HG02759 (cell line): ENCODE data around the gene VPS51.
"Not testable (repeated sequence)": the region's sequence is repeated elsewhere in the genome, so short reads cannot be mapped to it uniquely, and the experiment has no call there.

Experiments used
- ATAC-seq: cut with Tn5 transposase; IDR thresholded peaks from one replicate; pipeline ENCODE4 v1.9.1; 2021; ENCODE audit warnings: mild to moderate bottlenecking, moderate library complexity; ENCODE audit not compliant: unreplicated experiment

VPS51 gene

DNA sequence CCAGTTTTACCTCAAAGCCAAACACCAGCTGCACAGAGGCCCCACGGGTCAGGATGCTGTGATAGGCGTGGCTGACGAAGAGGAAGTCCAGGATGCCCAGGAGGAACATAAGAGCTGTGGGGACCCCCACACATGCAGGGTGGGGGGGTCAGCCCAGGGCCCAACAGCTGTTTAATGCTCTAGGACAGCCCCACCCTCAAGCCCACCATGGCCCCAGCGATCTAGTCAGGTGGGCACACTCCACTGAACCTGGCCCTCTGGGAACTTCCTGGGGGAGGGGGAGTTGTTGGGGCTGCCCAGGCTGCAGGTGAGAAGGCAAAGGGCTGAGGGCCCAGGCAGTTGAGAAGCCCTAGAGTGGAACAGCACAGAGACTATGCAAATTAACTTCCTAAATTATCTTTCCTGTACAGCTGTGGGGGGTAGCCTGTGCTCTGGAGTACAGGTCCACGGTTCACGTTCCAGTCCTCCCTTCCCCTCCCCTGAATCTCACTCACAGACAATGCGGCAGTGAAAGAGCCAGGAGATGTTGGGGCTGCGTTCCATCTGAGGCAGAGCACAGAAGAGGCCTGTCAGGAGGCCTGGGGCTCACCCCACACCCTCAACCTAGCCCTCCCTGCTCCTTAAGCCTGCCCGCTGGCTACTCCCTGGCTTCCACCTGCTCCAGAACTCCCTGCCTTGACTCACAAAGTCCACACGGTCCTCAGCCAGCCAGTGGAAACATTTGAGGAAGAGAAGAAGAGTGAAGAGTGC lies 36.4 kb downstream of the VPS51 start:
- peak; percentile 44 for ATAC-seq

GRCh38 chr11:65132988-65133700 lies 37.1 kb downstream of the VPS51 start:
- no peak for ATAC-seq

DNA sequence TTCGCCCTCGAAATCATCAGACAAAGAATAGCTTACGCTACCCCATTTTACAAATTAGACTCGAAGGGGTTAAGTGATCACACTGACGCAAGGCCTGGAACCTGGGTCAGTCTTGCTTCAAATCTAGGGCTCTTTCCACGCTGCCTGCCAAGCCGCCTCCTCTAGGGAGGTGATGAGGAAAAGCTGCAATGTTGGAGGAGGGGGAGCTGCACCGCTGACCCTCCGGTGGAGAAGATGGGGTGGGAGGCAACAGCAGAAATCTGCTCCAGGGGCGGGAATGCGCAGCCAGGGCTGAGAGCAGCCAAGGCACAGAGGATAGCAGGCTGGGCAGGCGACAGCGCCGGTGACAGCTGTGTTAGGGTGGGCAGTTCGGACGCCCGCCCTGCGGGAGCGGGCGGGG lies 37.7 kb downstream of the VPS51 start:
- no peak for ATAC-seq

DNA sequence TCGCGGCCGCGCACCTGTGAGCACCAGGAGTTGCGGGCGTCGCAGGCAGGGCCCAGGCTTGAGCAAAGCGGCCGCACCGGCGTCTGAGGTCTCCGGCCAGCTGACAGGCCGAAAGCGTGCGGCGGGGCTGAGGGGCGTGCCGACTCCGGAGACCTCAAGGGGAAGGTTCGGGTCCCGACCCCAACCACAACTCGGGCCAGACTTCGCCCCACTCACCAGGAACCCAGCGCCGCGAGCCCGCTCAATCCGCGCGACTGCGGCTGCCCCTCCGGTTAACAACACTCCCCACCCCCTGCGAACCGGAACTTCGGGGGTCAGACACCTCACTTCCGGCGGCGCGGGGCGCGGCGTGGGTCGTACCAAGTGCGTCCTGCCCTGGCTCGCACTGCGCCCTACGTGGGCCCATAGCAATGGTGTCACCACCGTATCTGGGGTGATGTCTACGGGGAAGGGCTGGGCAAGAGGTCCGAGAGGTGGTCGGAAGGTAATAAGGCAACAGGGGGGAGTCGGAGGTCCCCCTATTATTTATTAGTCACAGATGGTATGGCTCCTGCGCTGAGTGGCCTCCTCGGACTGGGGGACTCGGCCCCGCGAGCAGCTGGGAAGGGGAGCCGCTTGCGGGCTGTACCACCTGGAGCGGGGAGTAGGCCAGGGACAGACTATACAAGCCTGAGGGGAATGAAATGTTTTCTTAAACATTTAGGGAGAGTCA lies 38.4 kb downstream of the VPS51 start, which contains the start of gene SYVN1:
Gene SYVN1, minus strand, starts transcription at position 280 of the 712 bp plus-strand sequence. CDS start 918 bp downstream, outside the sequence.
- peak; percentile 64 for ATAC-seq

- peak; percentile 59 for ATAC-seq
Observed at GRCh38 chr11:65134952-65135632, 39.1 kb downstream of the VPS51 start.

DNA sequence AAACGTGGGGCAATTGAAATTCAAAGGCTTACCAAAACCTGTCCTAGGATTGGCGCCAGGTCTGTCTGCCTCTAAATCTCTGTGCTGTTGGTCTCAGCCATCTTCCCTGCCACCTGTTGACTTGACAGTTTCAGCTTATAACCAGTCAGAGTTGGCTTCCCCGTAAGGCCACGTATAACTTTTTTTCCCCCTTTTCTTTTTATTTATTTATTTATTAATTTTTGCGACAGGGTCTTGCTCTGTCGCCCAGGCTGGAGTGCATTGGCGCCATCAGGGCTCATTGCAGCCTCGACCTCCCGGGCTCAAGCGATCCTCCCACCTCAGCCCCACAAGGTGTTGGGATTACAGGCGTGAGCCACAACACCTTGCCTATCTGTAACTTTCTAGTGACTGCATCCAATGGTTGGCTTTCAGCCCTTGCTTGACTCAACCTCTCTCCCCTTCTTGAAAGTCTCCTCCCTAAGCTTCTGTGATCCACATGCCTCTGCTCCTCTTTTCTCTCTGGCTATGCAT lies 39.7 kb downstream of the VPS51 start:
- no peak for ATAC-seq

DNA sequence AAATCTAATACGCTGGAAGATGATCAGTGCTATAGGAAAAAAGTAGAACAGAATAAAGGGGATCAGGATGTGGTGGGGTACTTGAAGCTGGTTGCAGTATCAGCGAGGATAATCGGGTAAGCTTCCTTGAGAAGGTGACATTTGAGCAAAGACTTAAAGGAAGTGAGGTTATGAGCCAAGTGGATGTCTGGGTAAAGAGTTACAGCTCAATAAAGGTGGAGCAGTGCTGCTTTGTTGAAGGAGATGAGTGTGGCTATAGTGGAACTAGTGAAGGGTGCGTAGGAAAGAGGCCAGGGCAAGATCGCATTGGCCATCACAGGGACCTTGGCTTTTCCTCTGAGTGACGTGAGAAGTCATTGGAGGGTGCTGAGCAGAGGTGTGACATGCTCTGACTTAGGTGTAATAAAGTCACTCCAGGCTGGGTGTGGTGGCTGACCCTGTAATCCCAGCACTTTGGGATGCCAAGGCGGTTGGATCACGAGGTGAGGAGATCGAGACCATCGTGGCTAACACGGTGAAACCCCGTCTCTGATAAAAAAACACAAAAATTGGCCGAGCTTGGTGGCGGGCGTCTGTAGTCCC lies 40.6 kb downstream of the VPS51 start:
- ATAC-seq = no peak

DNA sequence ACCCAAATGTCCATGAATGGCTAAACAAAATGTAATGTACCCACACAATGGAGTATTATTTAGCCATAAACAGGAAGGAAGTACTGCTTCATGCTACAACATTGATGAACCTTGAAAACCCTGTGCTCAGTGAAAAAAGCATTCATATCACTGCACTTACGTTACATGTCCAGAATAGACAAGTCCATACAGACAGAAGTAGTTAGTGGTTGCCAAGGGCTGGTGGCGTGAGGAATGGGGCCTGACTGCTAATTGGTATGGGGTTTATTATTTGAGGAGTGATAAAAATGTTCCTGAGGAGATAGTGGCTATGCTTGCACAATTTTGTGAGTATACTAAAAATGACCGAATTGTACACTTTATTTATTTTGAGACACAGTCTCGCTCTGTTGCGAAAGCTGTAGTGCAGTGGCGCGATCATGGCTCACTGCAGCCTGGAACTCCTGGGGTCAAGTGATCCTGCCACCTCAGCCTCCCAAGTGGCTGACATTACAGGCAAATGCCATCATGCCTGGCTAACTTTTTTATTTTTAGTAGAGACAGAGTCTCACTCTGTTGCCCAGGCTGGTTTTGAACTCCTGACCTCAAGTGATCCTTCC lies 46.0 kb downstream of the VPS51 start:
- no peak for ATAC-seq

GRCh38 chr11:65147352-65148075 lies 51.5 kb downstream of the VPS51 start:
- no peak for ATAC-seq

DNA sequence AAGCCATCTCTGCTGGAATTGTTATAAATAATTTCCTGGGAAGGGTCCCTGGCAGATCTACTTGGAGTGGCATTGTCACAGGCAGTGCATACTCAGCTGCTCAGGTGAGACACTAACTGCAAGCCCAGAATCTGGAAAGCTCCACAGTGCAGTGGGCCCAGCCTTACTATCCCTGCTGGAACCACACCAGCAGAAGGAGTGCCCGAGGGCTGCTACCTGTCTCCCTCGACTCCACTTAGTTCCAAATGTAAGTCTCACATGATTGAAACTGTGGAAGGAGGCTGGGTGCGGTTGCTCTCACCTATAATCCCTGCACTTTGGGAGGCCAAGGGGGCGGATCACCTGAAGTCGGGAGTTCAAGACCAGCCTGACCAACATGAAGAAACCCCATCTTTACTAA lies 52.6 kb downstream of the VPS51 start:
- ATAC-seq = no peak

DNA sequence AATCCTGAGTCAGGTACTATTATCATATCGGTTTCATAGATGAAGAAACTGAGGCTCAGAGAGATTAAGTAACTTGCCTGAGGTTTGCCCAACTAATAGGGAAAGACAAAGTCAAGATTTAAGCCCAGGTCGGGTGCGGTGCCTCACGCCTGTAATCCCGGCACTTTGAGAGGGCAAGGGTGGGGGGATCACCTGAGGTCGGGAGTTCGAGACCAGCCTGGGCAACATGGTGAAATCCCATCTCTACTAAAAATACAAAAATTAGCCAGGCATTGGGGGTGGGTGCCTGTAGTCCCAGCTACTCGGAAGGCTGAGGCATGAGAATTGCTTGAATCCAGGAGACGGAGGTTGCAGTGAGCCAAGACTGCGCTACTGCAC lies 54.1 kb downstream of the VPS51 start:
- not testable (repeated sequence) for ATAC-seq

- ATAC-seq = no peak
Observed at GRCh38 chr11:65150509-65151299, 54.7 kb downstream of the VPS51 start.

DNA sequence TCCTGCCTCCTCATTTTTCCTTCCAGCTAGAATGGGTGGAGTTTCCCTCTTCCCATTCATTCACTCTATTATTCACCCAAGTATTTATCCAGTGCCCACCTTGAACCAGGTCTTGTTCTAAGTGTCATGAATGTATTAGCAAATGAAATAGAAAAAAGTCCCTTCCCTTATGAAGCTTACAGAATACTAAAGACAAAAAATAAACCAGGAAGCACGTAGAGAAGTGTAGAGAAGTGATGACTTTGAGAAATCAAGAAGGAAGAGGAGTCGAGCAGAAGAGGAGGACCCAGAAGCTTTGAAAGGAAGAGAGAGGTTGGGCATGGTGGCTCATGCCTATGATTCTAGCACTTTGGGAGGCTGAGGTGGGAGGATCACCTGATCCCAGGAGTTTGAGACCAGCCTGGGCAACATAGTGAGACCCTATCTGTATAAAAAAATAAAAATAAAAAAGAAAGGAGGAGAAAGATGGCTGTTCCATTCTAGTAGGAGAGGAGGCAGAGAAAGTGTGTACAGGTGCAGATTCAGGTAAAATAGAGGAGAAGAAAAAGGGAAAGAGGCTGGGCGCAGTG lies 55.4 kb downstream of the VPS51 start:
- no peak for ATAC-seq

DNA sequence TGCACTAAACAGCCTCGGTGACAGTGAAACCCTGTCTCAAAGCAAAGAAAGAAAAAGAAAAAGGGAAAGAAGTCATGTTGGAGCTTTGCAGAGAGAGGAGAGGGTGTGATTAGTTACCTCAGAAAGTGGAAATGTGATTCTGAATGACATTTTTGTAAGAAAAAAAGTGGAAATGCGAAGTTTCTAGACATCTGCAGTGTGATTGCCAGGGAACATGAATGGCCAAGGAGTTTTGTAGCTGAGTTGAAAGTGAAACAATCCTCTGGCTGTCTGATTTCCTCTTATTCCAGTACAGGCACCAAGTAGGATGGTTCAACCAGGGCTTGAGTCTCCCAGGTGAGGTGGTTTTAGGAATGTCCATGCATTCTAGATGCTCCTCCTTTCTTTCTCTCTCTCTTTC lies 56.1 kb downstream of the VPS51 start:
- ATAC-seq = no peak

- no peak for ATAC-seq
Observed at GRCh38 chr11:65156256-65156655, 60.2 kb downstream of the VPS51 start.

DNA sequence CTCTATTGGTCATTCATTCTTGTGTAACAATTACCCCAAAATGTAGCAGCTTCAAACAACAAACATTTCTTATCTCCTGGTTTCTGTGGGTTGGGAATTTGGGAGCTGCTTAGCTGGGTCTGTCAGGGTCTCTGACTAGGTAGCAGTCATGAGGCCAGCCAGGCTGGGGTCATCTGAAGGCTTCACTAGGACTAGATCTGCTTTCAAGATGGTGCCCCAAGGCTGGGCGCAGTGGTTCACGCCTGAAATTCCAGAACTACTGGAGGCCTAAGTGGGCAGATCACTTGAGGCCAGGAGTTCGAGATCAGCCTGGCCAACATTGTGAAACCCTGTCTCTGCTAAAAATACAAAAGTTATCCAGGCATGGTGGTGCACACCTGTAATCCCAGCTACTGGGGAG lies 60.9 kb downstream of the VPS51 start:
- no peak for ATAC-seq

DNA sequence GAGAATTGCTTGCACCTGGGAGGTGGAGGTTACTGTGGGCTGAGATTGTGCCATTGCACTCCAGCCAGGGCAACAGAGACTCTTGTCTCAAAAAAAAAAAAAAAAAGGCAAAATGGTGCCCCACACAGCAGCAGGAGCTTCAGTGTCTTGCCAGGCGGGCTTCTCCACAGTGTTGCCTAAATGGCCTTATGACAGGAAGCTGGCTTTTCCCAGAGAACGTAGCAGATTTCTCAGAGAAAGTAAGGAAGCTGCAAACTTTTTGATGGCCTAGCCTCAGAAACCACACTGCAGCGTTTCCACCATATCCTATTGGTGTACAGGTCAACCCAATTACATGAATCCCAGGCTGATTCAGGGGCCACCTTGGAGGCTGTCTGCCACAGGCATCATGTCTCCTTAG lies 61.3 kb downstream of the VPS51 start:
- ATAC-seq = no peak

DNA sequence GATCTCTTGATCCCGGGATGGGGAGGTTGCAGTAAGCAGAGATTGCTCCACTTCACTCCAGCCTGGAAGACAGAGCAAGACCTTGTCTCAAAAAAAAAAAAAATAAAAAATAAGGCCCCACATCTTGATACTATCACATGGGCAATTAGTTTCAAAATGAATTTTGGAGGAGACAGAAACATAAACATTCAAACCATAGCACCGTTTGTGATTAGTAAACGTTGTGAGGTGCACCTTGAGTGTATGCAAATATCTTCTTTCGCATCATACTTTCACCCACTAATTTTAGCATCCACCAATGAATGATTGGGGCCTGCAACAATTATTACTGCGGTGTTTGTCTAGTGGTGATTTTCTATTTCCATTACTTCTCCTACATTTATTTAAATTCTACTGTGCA lies 63.0 kb downstream of the VPS51 start:
- ATAC-seq = peak; percentile 66
